IMR-90 (cell line): Measurements from ENCODE around the gene KPNA3. TPM values are rescaled to one million over a fixed set of nuclear protein-coding genes. Genes with fewer than 3 reads are reported as not detected.

Source experiments
- ATAC-seq: fragments of 200-7000 bp; cut with Tn5 transposase; 2 replicates; pipeline ENCODE4 v1.9.1; 2020; ENCODE audit warnings: low read depth, mild to moderate bottlenecking, moderate library complexity
- BruUV-seq: library from RNA; stranded (reverse); fragments of 400-500 nt; replicated peaks from 2 replicates; lab custom pipeline; 2021; lab: Mats Ljungman, UMichigan
- CTCF ChIA-PET: fragments of 300-600 bp; formaldehyde crosslinking; extraction: SDS; loops from one replicate; lab custom pipeline; 2021; ENCODE audit warnings: antibody characterized with exemption; lab: Yijun Ruan, JAX
- POLR2A ChIA-PET: fragments of 300-600 bp; sonication (Branson Sonifier 250); formaldehyde crosslinking; loops from one replicate; lab custom pipeline; 2022; ENCODE audit warnings: antibody characterized with exemption; ENCODE audit not compliant: unreplicated experiment; lab: Charles Lee
- DNase-seq: peaks from one replicate; pipeline ENCODE4 v3.0.0; 2013
- H2AFZ ChIP-seq: replicated peaks from 2 replicates; pipeline ENCODE3; 2013; ENCODE audit warnings: low read length, mild to moderate bottlenecking; ENCODE audit not compliant: poor library complexity
- H2AK5ac ChIP-seq: 2 replicates; pipeline ENCODE4 v1.6.1; 2013; ENCODE audit warnings: low read depth, low read length, inconsistent platforms
- H2AK9ac ChIP-seq: replicated peaks from 2 replicates; pipeline ENCODE3; 2013; ENCODE audit warnings: mild to moderate bottlenecking, low read depth, low read length, moderate library complexity; ENCODE audit not compliant: poor library complexity
- H2BK120ac ChIP-seq: 2 replicates; pipeline ENCODE4 v1.6.1; 2013; ENCODE audit warnings: low read depth, low read length, inconsistent platforms
- H2BK15ac ChIP-seq: 3 replicates; pipeline ENCODE4 v1.6.1; 2013; ENCODE audit warnings: low read depth, low read length, inconsistent platforms
- H2BK20ac ChIP-seq: 2 replicates; pipeline ENCODE4 v1.6.1; 2013; ENCODE audit warnings: low read depth, mild to moderate bottlenecking, inconsistent platforms, low read length, moderate library complexity
- H2BK5ac ChIP-seq: 2 replicates; pipeline ENCODE4 v1.6.1; 2013; ENCODE audit warnings: mild to moderate bottlenecking, low read depth, low read length, inconsistent platforms; ENCODE audit not compliant: poor library complexity, severe bottlenecking
- H3K14ac ChIP-seq: replicated peaks from 2 replicates; pipeline ENCODE4 v1.6.1; 2013; ENCODE audit warnings: low read depth, low read length, inconsistent platforms
- H3K18ac ChIP-seq: 2 replicates; pipeline ENCODE4 v1.6.1; 2013; ENCODE audit warnings: low read depth, low read length, control low read depth
- H3K23ac ChIP-seq: 2 replicates; pipeline ENCODE4 v1.6.1; 2013; ENCODE audit warnings: low read depth, low read length, inconsistent platforms
- H3K27ac ChIP-seq: 2 replicates; pipeline ENCODE4 v1.5.1; 2013; ENCODE audit warnings: mild to moderate bottlenecking, control low read depth, low read length; ENCODE audit not compliant: insufficient read depth
- H3K27me3 ChIP-seq: 2 replicates; pipeline ENCODE4 v1.6.1; 2013; ENCODE audit warnings: low read length; ENCODE audit not compliant: control insufficient read depth, insufficient read depth
- H3K36me3 ChIP-seq: 2 replicates; pipeline ENCODE4 v1.6.1; 2013; ENCODE audit warnings: low read length, mixed read lengths; ENCODE audit not compliant: control insufficient read depth, insufficient read depth
- H3K4ac ChIP-seq: 2 replicates; pipeline ENCODE4 v1.6.1; 2013; ENCODE audit warnings: low read depth, low read length, inconsistent platforms
- H3K4me1 ChIP-seq: 2 replicates; pipeline ENCODE4 v1.6.1; 2013; ENCODE audit warnings: low read length, mixed read lengths; ENCODE audit not compliant: control insufficient read depth, insufficient read depth
- H3K4me2 ChIP-seq: 2 replicates; pipeline ENCODE4 v1.6.1; 2013; ENCODE audit warnings: low read depth, mild to moderate bottlenecking, control low read depth, low read length, moderate library complexity
- H3K4me3 ChIP-seq: 2 replicates; pipeline ENCODE4 v1.5.1; 2013; ENCODE audit warnings: low read depth, mild to moderate bottlenecking, control low read depth, low read length, moderate library complexity; ENCODE audit not compliant: insufficient read depth
- H3K56ac ChIP-seq: 2 replicates; pipeline ENCODE4 v1.6.1; 2013; ENCODE audit warnings: low read length, inconsistent platforms; ENCODE audit not compliant: insufficient read depth; ENCODE audit errors: extremely low read depth
- H3K79me1 ChIP-seq, 2 experiments: 2 replicates each; pipeline ENCODE4 v1.6.1; 2013; ENCODE audit warnings: low read length in 2 of 2, inconsistent platforms in 1 of 2, low read depth in 1 of 2
- H3K9ac ChIP-seq: 2 replicates; pipeline ENCODE4 v1.6.1; 2013; ENCODE audit warnings: low read depth, low read length, control low read depth
- H3K9me1 ChIP-seq: 2 replicates; pipeline ENCODE4 v1.6.1; 2013; ENCODE audit warnings: low read length, inconsistent platforms; ENCODE audit not compliant: insufficient read depth
- H3K9me3 ChIP-seq: 2 replicates; pipeline ENCODE4 v1.6.1; 2013; ENCODE audit warnings: low read length; ENCODE audit not compliant: control insufficient read depth, insufficient read depth
- H4K20me1 ChIP-seq: 2 replicates; pipeline ENCODE4 v1.6.1; 2013; ENCODE audit warnings: low read length, inconsistent platforms; ENCODE audit not compliant: insufficient read depth
- H4K5ac ChIP-seq: 2 replicates; pipeline ENCODE4 v1.6.1; 2013; ENCODE audit warnings: mild to moderate bottlenecking, low read depth, low read length, control low read depth
- H4K8ac ChIP-seq, 2 experiments: 2 replicates each; pipeline ENCODE4 v1.6.1; 2013; ENCODE audit warnings: low read depth in 2 of 2, low read length in 2 of 2, control low read depth in 1 of 2, inconsistent platforms in 1 of 2
- H4K91ac ChIP-seq: 2 replicates; pipeline ENCODE4 v1.6.1; 2013; ENCODE audit warnings: low read depth, low read length, inconsistent platforms; ENCODE audit not compliant: insufficient read depth
- MAFK ChIP-seq: IDR thresholded peaks from 2 replicates; pipeline ENCODE4 v1.6.1; 2012; ENCODE audit warnings: low read depth, low read length, improper control_type of control experiment
- NFE2L2 ChIP-seq: fragments of 150-350 bp; IDR thresholded peaks from 2 replicates; pipeline ENCODE4 v1.6.1; 2016; ENCODE audit warnings: low read depth, mild to moderate bottlenecking, low read length
- WGBS, 2 experiments: methylation state at CpG; one replicate each; pipeline versions ENCODE4 v1.1.5 to v1.1.7; 2013; ENCODE audit warnings: missing lambda C conversion rate in 2 of 2; ENCODE audit not compliant: insufficient read length in 1 of 2; ENCODE audit errors: extremely low coverage in 2 of 2; 5-methylcytosine and 5-hydroxymethylcytosine counted together
- dilution Hi-C: fragments of 300-500 bp; cut with HindIII; formaldehyde crosslinking; loops from one replicate; pipeline ENCODE4 v1.14.3; 2018; ENCODE audit warnings: low sequenced_read_pairs; ENCODE audit not compliant: unreplicated experiment
- in situ Hi-C: fragments of 300-500 bp; cut with MboI; formaldehyde crosslinking; loops from 3 replicates; pipeline ENCODE4 v1.14.3; 2019; ENCODE audit warnings: low sequenced_read_pairs, inconsistent platforms, mixed read lengths
- intact Hi-C: fragments of 100-400 bp; cut with micrococcal nuclease; formaldehyde crosslinking; loops from 2 replicates; pipeline ENCODE4 v1.10.0; 2022
- polyA plus RNA-seq, 3 experiments: library from polyadenylated mRNA; depleted of rRNA; stranded (reverse); fragments of >200 nt; gene quantifications; 2 replicates each; pipeline ENCODE4 v1.2.3, GENCODE V29; 2012; ENCODE audit warnings: low replicate concordance in 1 of 3
- total RNA-seq: library from RNA; depleted of rRNA; stranded (reverse); fragments of >200 nt; gene quantifications from 2 replicates; pipeline ENCODE4 v1.2.3, GENCODE V29; 2012

The KPNA3 gene
- total and polyA plus RNA-seq, 2 of the 4 experiments (the other 2 are of a cell fraction): 25.3 to 48.6 TPM

DNA sequence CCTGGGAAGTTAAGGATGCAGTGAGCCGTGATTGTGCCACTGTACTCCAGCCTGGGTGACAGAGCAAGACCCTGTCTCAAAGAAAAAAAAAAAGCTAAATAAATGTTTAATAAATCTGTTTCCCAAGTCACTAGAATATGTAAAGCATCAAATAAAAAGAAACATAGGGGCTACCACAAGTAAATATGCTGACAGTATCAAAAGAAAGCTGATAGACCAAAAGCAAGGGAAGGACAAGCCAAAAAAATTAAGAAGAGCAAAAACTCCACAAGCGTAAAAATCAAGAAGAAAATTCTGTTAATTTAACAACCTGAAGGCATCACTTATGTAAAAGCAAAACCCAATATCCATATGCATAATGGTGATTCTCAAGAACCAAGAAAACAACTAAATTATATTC lies 9.7 kb downstream of the KPNA3 start:
- no peak overlapping the region for H2AFZ ChIP-seq
- H3K27me3 ChIP-seq: no peaks in the 10 kb centered on the region
- H4K91ac ChIP-seq: no peak overlapping the region
- in situ Hi-C loops: no loop called here
- no peak overlapping the region for H2BK15ac ChIP-seq
- peaks cover 80% of the 10 kb centered on the region for H4K20me1 ChIP-seq
- intact Hi-C loops: loop anchor here (5.0 kb wide), 1 partner anchor 70 kb away; no protein-coding TSS in a partner anchor
- no peak overlapping the region for H3K4ac ChIP-seq
- H2BK5ac ChIP-seq: no peak overlapping the region
- POLR2A ChIA-PET: no interaction called here
- no peak for ATAC-seq
- H3K56ac ChIP-seq: no peak overlapping the region
- H4K5ac ChIP-seq: no peak overlapping the region
- TF ChIP-seq NFE2L2 (no peak), MAFK (peak; percentile 45)
- WGBS, 2 experiments: no CpG with 5 or more reads among the region's 2 CpGs
- H2AK9ac ChIP-seq: no peak overlapping the region
- no peak overlapping the region for H3K27ac ChIP-seq
- CTCF ChIA-PET: no interaction called here
- H2BK120ac ChIP-seq: no peak overlapping the region
- H3K9ac ChIP-seq: no peak overlapping the region
- no peak overlapping the region for H3K4me3 ChIP-seq
- no peak for DNase-seq
- no peak overlapping the region for H2AK5ac ChIP-seq
- H3K36me3 ChIP-seq: no peaks in the 10 kb centered on the region; the same call in 1 of the 2 replicates
- no TSS peak for BruUV-seq
- no peak overlapping the region for H3K4me2 ChIP-seq
- peaks cover 13% of the 10 kb centered on the region for H3K4me1 ChIP-seq
- dilution Hi-C loops: no loop called here
- no peak overlapping the region for H3K14ac ChIP-seq
- peaks cover 19% of the 10 kb centered on the region for H3K9me1 ChIP-seq
- H3K23ac ChIP-seq: no peak overlapping the region
- no peak overlapping the region for H3K18ac ChIP-seq
- H2BK20ac ChIP-seq: no peak overlapping the region
- peaks cover 34 to 83% of the 10 kb centered on the region in 2 experiments for H3K79me1 ChIP-seq
- no peaks in the 10 kb centered on the region for H3K9me3 ChIP-seq
- no peak overlapping the region for H4K8ac ChIP-seq
